ENCODE measurements around the gene BIVM.

GRCh38 chr13:102879793-102880499, 81.0 kb downstream of the BIVM start:
- TF ChIP-seq, protein P1, sequence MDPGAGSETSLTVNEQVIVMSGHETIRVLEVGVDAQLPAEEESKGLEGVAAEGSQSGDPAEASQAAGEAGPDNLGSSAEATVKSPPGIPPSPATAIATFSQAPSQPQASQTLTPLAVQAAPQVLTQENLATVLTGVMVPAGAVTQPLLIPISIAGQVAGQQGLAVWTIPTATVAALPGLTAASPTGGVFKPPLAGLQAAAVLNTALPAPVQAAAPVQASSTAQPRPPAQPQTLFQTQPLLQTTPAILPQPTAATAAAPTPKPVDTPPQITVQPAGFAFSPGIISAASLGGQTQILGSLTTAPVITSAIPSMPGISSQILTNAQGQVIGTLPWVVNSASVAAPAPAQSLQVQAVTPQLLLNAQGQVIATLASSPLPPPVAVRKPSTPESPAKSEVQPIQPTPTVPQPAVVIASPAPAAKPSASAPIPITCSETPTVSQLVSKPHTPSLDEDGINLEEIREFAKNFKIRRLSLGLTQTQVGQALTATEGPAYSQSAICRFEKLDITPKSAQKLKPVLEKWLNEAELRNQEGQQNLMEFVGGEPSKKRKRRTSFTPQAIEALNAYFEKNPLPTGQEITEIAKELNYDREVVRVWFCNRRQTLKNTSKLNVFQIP (CRISPR knock-in tag; IDR thresholded peaks at IDR 0.05; ENCODE audit: borderline replicate concordance, low read depth) = no peak
- no peak for TF ChIP-seq TOX (CRISPR knock-in tag; IDR thresholded peaks at IDR 0.05; ENCODE audit: borderline replicate concordance)
- TF ChIP-seq ZNF70 (CRISPR knock-in tag; IDR thresholded peaks at IDR 0.05) = no peak
- no peak for TF ChIP-seq ZFP3 (CRISPR knock-in tag; IDR thresholded peaks at IDR 0.05)
- no peak for TF ChIP-seq ESRRG (CRISPR knock-in tag; IDR thresholded peaks at IDR 0.05)
- no peak for TF ChIP-seq OSR1 (CRISPR knock-in tag; IDR thresholded peaks at IDR 0.05)
- no peak for TF ChIP-seq BACH2 (CRISPR knock-in tag; IDR thresholded peaks at IDR 0.05; ENCODE audit: borderline replicate concordance)
- TF ChIP-seq PATZ1 (CRISPR knock-in tag; IDR thresholded peaks at IDR 0.05; ENCODE audit: borderline replicate concordance) = no peak
- no peak for TF ChIP-seq ZNF565 (CRISPR knock-in tag; conservative IDR thresholded peaks at IDR 0.05; ENCODE audit: low read depth)
- no peak for TF ChIP-seq CREB5 (CRISPR knock-in tag; IDR thresholded peaks at IDR 0.05; ENCODE audit: low read depth)
- no peak for TF ChIP-seq ZNF8 (CRISPR knock-in tag; IDR thresholded peaks at IDR 0.05)
- no peak for TF ChIP-seq ARNTL (CRISPR knock-in tag; IDR thresholded peaks at IDR 0.05; ENCODE audit: borderline replicate concordance, low read depth)
- TF ChIP-seq TCF4 (CRISPR knock-in tag; IDR thresholded peaks at IDR 0.05; ENCODE audit: borderline replicate concordance) = no peak

Data from SK-N-SH treated with all-trans-retinoic acid at 6 μM for 48 hours (cell line).